Measurements from ENCODE around the gene DYDC2.

GRCh38 chr10:80323311-80323710 lies 33.3 kb upstream of the DYDC2 start:
- no peak for TF ChIP-seq POLR2A (IDR thresholded peaks at IDR 0.05; ENCODE audit: low read depth, low read length)
- TF ChIP-seq POLR2AphosphoS5 (IDR thresholded peaks at IDR 0.05; ENCODE audit: low read depth, low read length): no peak
